HEK293 (cell line): ENCODE measurements around the gene TNFRSF21.
A peak's percentile ranks its signal among the peaks of the same experiment; 100 is the strongest.

Experiments used
- CTCF ChIA-PET: fragments of 350-600 bp; formaldehyde crosslinking; extraction: SDS; loops from one replicate; lab custom pipeline; 2021; ENCODE audit warnings: antibody characterized with exemption; lab: Yijun Ruan, JAX
- POLR2A ChIA-PET: fragments of 300-600 bp; formaldehyde crosslinking; extraction: SDS; loops from one replicate; lab custom pipeline; 2020; ENCODE audit warnings: antibody characterized with exemption, inconsistent platforms; lab: Yijun Ruan, JAX
- H3K27ac ChIP-seq: fragments of 200-500 bp; sonication (Bioruptor generic); 2 replicates; pipeline ENCODE4 v1.5.1; 2014; ENCODE audit warnings: low read depth, low read length, control low read depth, inconsistent platforms; ENCODE audit errors: extremely low read depth
- H3K36me3 ChIP-seq, 2 experiments: fragments of 200-500 bp in 1 of 2; sonication (Bioruptor generic) in 1 of 2; 1 replicate in 1 of 2; 2 replicates in 1 of 2; pipeline ENCODE4 v1.5.1; 2014 to 2017; ENCODE audit warnings: inconsistent platforms in 2 of 2, low read length in 2 of 2; ENCODE audit not compliant: control insufficient read depth in 2 of 2, insufficient read depth in 1 of 2
- H3K4me1 ChIP-seq: fragments of 200-500 bp; sonication (Bioruptor generic); 2 replicates; pipeline ENCODE4 v1.5.1; 2014; ENCODE audit warnings: mild to moderate bottlenecking, low read length, inconsistent platforms; ENCODE audit not compliant: control insufficient read depth, insufficient read depth
- H3K4me3 ChIP-seq: 2 replicates; pipeline ENCODE4 v1.5.1; 2011; ENCODE audit warnings: low read depth, mild to moderate bottlenecking, control low read depth, low read length, moderate library complexity
- H3K9me3 ChIP-seq: fragments of 200-500 bp; sonication (Bioruptor generic); 2 replicates; pipeline ENCODE4 v1.5.1; 2014; ENCODE audit warnings: low read depth, low read length, inconsistent platforms; ENCODE audit not compliant: control insufficient read depth, insufficient read depth
- HOXA7 ChIP-seq: sonication (generic); formaldehyde crosslinking; IDR thresholded peaks from 2 replicates; pipeline ENCODE4 v1.8.1; 2022; ENCODE audit warnings: missing genetic modification reagents, borderline replicate concordance
- KLF8 ChIP-seq: fragments of 450-650 bp; formaldehyde crosslinking; IDR thresholded peaks from 2 replicates; pipeline ENCODE4 v1.5.1; 2016; ENCODE audit warnings: missing biosample characterization, missing genetic modification characterization
- KLF9 ChIP-seq: fragments of 450-650 bp; formaldehyde crosslinking; IDR thresholded peaks from 2 replicates; pipeline ENCODE4 v1.5.1; 2016; ENCODE audit warnings: missing biosample characterization, missing genetic modification characterization, low read depth
- PBX3 ChIP-seq: sonication (generic); formaldehyde crosslinking; IDR thresholded peaks from 2 replicates; pipeline ENCODE4 v1.8.1; 2022; ENCODE audit warnings: mild to moderate bottlenecking, moderate library complexity, missing genetic modification reagents
- PRDM4 ChIP-seq: fragments of 450-650 bp; formaldehyde crosslinking; IDR thresholded peaks from 2 replicates; pipeline ENCODE4 v1.5.1; 2017; ENCODE audit warnings: missing biosample characterization, missing genetic modification characterization
- ZBTB26 ChIP-seq: fragments of 450-650 bp; formaldehyde crosslinking; optimal IDR thresholded peaks from 2 replicates; pipeline ENCODE3; 2016; ENCODE audit warnings: missing biosample characterization, mild to moderate bottlenecking, missing genetic modification characterization
- ZFP69B ChIP-seq: fragments of 450-650 bp; formaldehyde crosslinking; IDR thresholded peaks from 2 replicates; pipeline ENCODE4 v1.5.1; 2016; ENCODE audit warnings: missing biosample characterization, missing genetic modification characterization
- ZNF121 ChIP-seq: fragments of 450-650 bp; formaldehyde crosslinking; IDR thresholded peaks from 2 replicates; pipeline ENCODE4 v1.5.1; 2016; ENCODE audit warnings: missing biosample characterization, missing genetic modification characterization
- ZNF169 ChIP-seq: fragments of 450-650 bp; formaldehyde crosslinking; IDR thresholded peaks from 2 replicates; pipeline ENCODE4 v1.5.1; 2016; ENCODE audit warnings: missing biosample characterization, missing genetic modification characterization
- ZNF280C ChIP-seq: fragments of 450-650 bp; formaldehyde crosslinking; IDR thresholded peaks from 2 replicates; pipeline ENCODE4 v1.5.1; 2016; ENCODE audit warnings: missing biosample characterization, missing genetic modification characterization
- ZNF518A ChIP-seq: fragments of 450-650 bp; formaldehyde crosslinking; conservative IDR thresholded peaks from 2 replicates; pipeline ENCODE4 v1.5.1; 2016; ENCODE audit warnings: low read depth, missing biosample characterization, missing genetic modification characterization
- ZNF580 ChIP-seq: fragments of 450-650 bp; formaldehyde crosslinking; IDR thresholded peaks from 2 replicates; pipeline ENCODE4 v1.5.1; 2016; ENCODE audit warnings: missing biosample characterization, missing genetic modification characterization
- ZNF626 ChIP-seq: fragments of 450-650 bp; sonication (Bioruptor Pico); formaldehyde crosslinking; IDR thresholded peaks from 2 replicates; pipeline ENCODE4 v1.5.1; 2018; ENCODE audit warnings: missing biosample characterization, missing genetic modification characterization, inconsistent platforms
- ZNF660 ChIP-seq: fragments of 450-650 bp; IDR thresholded peaks from 2 replicates; pipeline ENCODE4 v1.5.1; 2018; ENCODE audit warnings: missing biosample characterization, mild to moderate bottlenecking, missing genetic modification characterization
- ZNF677 ChIP-seq: fragments of 450-650 bp; IDR thresholded peaks from 2 replicates; pipeline ENCODE4 v1.5.0; 2018; ENCODE audit warnings: missing biosample characterization, mild to moderate bottlenecking, missing genetic modification characterization, moderate library complexity
- ZNF747 ChIP-seq: fragments of 450-650 bp; formaldehyde crosslinking; IDR thresholded peaks from 2 replicates; pipeline ENCODE4 v1.5.1; 2016; ENCODE audit warnings: missing biosample characterization, missing genetic modification characterization
- ZNF76 ChIP-seq: fragments of 450-650 bp; formaldehyde crosslinking; IDR thresholded peaks from 2 replicates; pipeline ENCODE4; 2016; ENCODE audit warnings: low read depth, missing biosample characterization, missing genetic modification characterization, borderline replicate concordance
- ZNF830 ChIP-seq: fragments of 450-650 bp; IDR thresholded peaks from 2 replicates; pipeline ENCODE4 v1.5.0; 2018; ENCODE audit warnings: missing biosample characterization, missing genetic modification characterization, low read depth, mild to moderate bottlenecking, moderate library complexity
- ZSCAN4 ChIP-seq: fragments of 450-650 bp; formaldehyde crosslinking; IDR thresholded peaks from 2 replicates; pipeline ENCODE4 v1.5.1; 2017; ENCODE audit warnings: missing biosample characterization, missing genetic modification characterization

TNFRSF21 gene

GRCh38 chr6:47307362-47308197, 2.1 kb downstream of the TNFRSF21 start:
- CTCF ChIA-PET: interaction anchor here (0.6 to 16.8 kb wide), 7 partner anchors 21 to 323 kb away, joined by 3 to 230 read pairs (median 3); no protein-coding TSS in a partner anchor
- POLR2A ChIA-PET: interaction anchor here (0.8 to 1.5 kb wide), 2 partner anchors 59 to 170 kb away, joined by 3 to 4 read pairs; partner anchors contain the start of gene CD2AP
- peaks cover 10% of the 10 kb centered on the region for H3K4me1 ChIP-seq
- H3K9me3 ChIP-seq: no peaks in the 10 kb centered on the region
- no peak for TF ChIP-seq ZNF747 (tag by site-specific recombination)
- peak; percentile 90 for TF ChIP-seq ZNF121 (tag by site-specific recombination)
- no peak for TF ChIP-seq HOXA7
- TF ChIP-seq ZNF830: no peak
- TF ChIP-seq PBX3: no peak
- TF ChIP-seq ZNF580 (tag by site-specific recombination): no peak
- TF ChIP-seq ZFP69B (tag by site-specific recombination): no peak
- TF ChIP-seq ZNF677 (tag by site-specific recombination): no peak
- TF ChIP-seq KLF9 (tag by site-specific recombination): peak; percentile 43
- TF ChIP-seq PRDM4 (tag by site-specific recombination): peak; percentile 68; the same call in 1 of the 2 replicates
- H3K27ac ChIP-seq: no peak overlapping the region
- H3K4me3 ChIP-seq: peak overlapping the region; percentile 84
- no peaks in the 10 kb centered on the region for H3K36me3 ChIP-seq

GRCh38 chr6:47306887-47307286, 2.8 kb downstream of the TNFRSF21 start:
- H3K4me1 ChIP-seq: peaks cover 10% of the 10 kb centered on the region
- no peak overlapping the region for H3K27ac ChIP-seq
- POLR2A ChIA-PET: interaction anchor here (0.8 kb wide), 1 partner anchor 58 kb away, joined by 3 read pairs; no protein-coding TSS in a partner anchor
- no peaks in the 10 kb centered on the region for H3K9me3 ChIP-seq
- CTCF ChIA-PET: interaction anchor here (0.5 to 16.8 kb wide), 8 partner anchors 21 to 1217 kb away, joined by 3 to 230 read pairs (median 3); no protein-coding TSS in a partner anchor
- H3K36me3 ChIP-seq: no peaks in the 10 kb centered on the region
- no peak overlapping the region for H3K4me3 ChIP-seq
- TF ChIP-seq KLF8 (tag by site-specific recombination) (no peak), ZNF280C (tag by site-specific recombination) (no peak), ZNF518A (tag by site-specific recombination) (no peak), ZSCAN4 (tag by site-specific recombination) (no peak), ZNF169 (tag by site-specific recombination) (no peak), ZNF660 (no peak), ZBTB26 (no peak), ZNF626 (tag by site-specific recombination) (no peak), ZNF76 (tag by site-specific recombination) (no peak)
